Measurements from ENCODE around the gene PLEKHG4B.

GRCh38 chr5:92401-93220, 643 bp downstream of the PLEKHG4B start:
- TF ChIP-seq, protein P1, sequence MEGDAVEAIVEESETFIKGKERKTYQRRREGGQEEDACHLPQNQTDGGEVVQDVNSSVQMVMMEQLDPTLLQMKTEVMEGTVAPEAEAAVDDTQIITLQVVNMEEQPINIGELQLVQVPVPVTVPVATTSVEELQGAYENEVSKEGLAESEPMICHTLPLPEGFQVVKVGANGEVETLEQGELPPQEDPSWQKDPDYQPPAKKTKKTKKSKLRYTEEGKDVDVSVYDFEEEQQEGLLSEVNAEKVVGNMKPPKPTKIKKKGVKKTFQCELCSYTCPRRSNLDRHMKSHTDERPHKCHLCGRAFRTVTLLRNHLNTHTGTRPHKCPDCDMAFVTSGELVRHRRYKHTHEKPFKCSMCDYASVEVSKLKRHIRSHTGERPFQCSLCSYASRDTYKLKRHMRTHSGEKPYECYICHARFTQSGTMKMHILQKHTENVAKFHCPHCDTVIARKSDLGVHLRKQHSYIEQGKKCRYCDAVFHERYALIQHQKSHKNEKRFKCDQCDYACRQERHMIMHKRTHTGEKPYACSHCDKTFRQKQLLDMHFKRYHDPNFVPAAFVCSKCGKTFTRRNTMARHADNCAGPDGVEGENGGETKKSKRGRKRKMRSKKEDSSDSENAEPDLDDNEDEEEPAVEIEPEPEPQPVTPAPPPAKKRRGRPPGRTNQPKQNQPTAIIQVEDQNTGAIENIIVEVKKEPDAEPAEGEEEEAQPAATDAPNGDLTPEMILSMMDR (IDR thresholded peaks at IDR 0.05; ENCODE audit: control extremely low read depth in 1 of 3, insufficient read depth in 1 of 3, low read depth in 1 of 3, low read length in 3 of 3), result no peak
- TF ChIP-seq JUN (IDR thresholded peaks at IDR 0.05; ENCODE audit: low read depth, low read length) (no peak), BCL11A (IDR thresholded peaks at IDR 0.05; ENCODE audit: low read depth in 2 of 2, low read length in 2 of 2) (no peak), POU5F1 (IDR thresholded peaks at IDR 0.05; ENCODE audit: low read depth, low read length) (no peak), NRF1 (IDR thresholded peaks at IDR 0.05; ENCODE audit: low read depth, low read length) (no peak), SIN3A (conservative IDR thresholded peaks at IDR 0.05 in 1 of 2, IDR thresholded peaks at IDR 0.05 in 1 of 2; ENCODE audit: low read depth in 1 of 2, low read length in 2 of 2) (no peak), POLR2AphosphoS5 (IDR thresholded peaks at IDR 0.05; ENCODE audit: low read depth, low read length) (no peak), EZH2 (IDR thresholded peaks at IDR 0.05; ENCODE audit: low read depth, low read length, severe bottlenecking) (no peak), ATF3 (IDR thresholded peaks at IDR 0.05; ENCODE audit: insufficient read depth, low read depth, low read length) (no peak)
